Measurements from ENCODE around the gene TRIM69.

GRCh38 chr15:44715142-44715796, 21.1 kb upstream of the TRIM69 start:
- TF ChIP-seq CTCF (conservative IDR thresholded peaks at IDR 0.05 in 1 of 2, IDR thresholded peaks at IDR 0.05 in 1 of 2; ENCODE audit: extremely low read depth in 1 of 2, insufficient read depth in 1 of 2, low read depth in 1 of 2, low read length in 2 of 2): no peak
- no peak for TF ChIP-seq EZH2 (IDR thresholded peaks at IDR 0.05; ENCODE audit: borderline replicate concordance, low read length)

Measured in mammary epithelial cell (primary cell).